Measurements from ENCODE around the gene KRT7.

KRT7 gene

GRCh38 chr12:52232674-52233461 is at the start of gene KRT7:
TSS of gene KRT7 (plus strand) at chr12:52233243. CDS start at chr12:52233297, 54 bp downstream.
- no peak within 1 kb of the TSS for H3K9ac ChIP-seq
- TF ChIP-seq Cebpa-rat (IDR thresholded peaks at IDR 0.05) = no peak
- H3K27ac ChIP-seq = no peak within 1 kb of the TSS
- H3K27me3 ChIP-seq = peaks cover 14% of the 10 kb centered on the region; the same call in 1 of the 2 replicates
- H4K20me1 ChIP-seq = no peaks in the 10 kb centered on the region
- no peaks in the 10 kb centered on the region for H3K36me3 ChIP-seq
- no peaks in the 10 kb centered on the region for H3K9me3 ChIP-seq
- H3K4me3 ChIP-seq = no peak within 1 kb of the TSS
- no peak within 1 kb of the TSS for H3K4me2 ChIP-seq
- peaks cover 17% of the 10 kb centered on the region for H3K4me1 ChIP-seq

- Histone ChIP-seq H3K9ac (no peak overlapping the region), H3K9me3 (no peaks in the 10 kb centered on the region), H3K27ac (0 out of 2 replicates have a peak overlapping the region, but pooled peaks have one; percentile 50), H3K4me2 (no peak overlapping the region), H3K4me3 (no peak overlapping the region), H3K27me3 (no peaks in the 10 kb centered on the region), H4K20me1 (no peaks in the 10 kb centered on the region), H3K4me1 (peaks cover 62% of the 10 kb centered on the region), H3K36me3 (no peaks in the 10 kb centered on the region)
- TF ChIP-seq Cebpa-rat (IDR thresholded peaks at IDR 0.05) = no peak
Measured at GRCh38 chr12:52183544-52183910, 49.5 kb upstream of the KRT7 start.

- Histone ChIP-seq H3K27ac (peak overlapping the region; percentile 50; the same call in 1 of the 2 replicates), H3K4me3 (no peak overlapping the region), H3K4me2 (0 out of 2 replicates have a peak overlapping the region, but pooled peaks have one; percentile 33), H3K27me3 (no peaks in the 10 kb centered on the region), H3K4me1 (peaks cover 62% of the 10 kb centered on the region), H3K36me3 (no peaks in the 10 kb centered on the region), H3K9me3 (no peaks in the 10 kb centered on the region), H3K9ac (no peak overlapping the region), H4K20me1 (no peaks in the 10 kb centered on the region)
- TF ChIP-seq Cebpa-rat (IDR thresholded peaks at IDR 0.05) = no peak
Measured at GRCh38 chr12:52183971-52184370, 49.1 kb upstream of the KRT7 start.

GRCh38 chr12:52184813-52185212 is 48.2 kb upstream of the KRT7 start:
- Histone ChIP-seq H3K4me2 (peak overlapping the region; percentile 33), H3K4me3 (no peak overlapping the region), H3K36me3 (no peaks in the 10 kb centered on the region), H3K9me3 (no peaks in the 10 kb centered on the region), H4K20me1 (no peaks in the 10 kb centered on the region), H3K27me3 (no peaks in the 10 kb centered on the region), H3K27ac (peak overlapping the region; percentile 50; the same call in 1 of the 2 replicates), H3K9ac (no peak overlapping the region), H3K4me1 (peaks cover 62% of the 10 kb centered on the region)
- TF ChIP-seq Cebpa-rat (IDR thresholded peaks at IDR 0.05) = no peak

GRCh38 chr12:52185400-52185967 is 47.6 kb upstream of the KRT7 start:
- no peak for TF ChIP-seq Cebpa-rat (IDR thresholded peaks at IDR 0.05)
- H3K4me1 ChIP-seq = peaks cover 62% of the 10 kb centered on the region

GRCh38 chr12:52186118-52186840 is 46.8 kb upstream of the KRT7 start:
- H3K4me2 ChIP-seq = no peak overlapping the region
- peak overlapping the region; percentile 18 for H3K27ac ChIP-seq
- H3K4me1 ChIP-seq = peaks cover 69% of the 10 kb centered on the region

More at GRCh38 chr12:52185400-52185967, 47.6 kb upstream of the KRT7 start:
- Histone ChIP-seq H3K4me2 (peak overlapping the region; percentile 33; the same call in 1 of the 2 replicates), H3K27me3 (no peaks in the 10 kb centered on the region), H3K9me3 (no peaks in the 10 kb centered on the region), H4K20me1 (no peaks in the 10 kb centered on the region), H3K4me3 (no peak overlapping the region), H3K27ac (no peak overlapping the region), H3K36me3 (no peaks in the 10 kb centered on the region), H3K9ac (no peak overlapping the region)

GRCh38 chr12:52187206-52187605 is 45.8 kb upstream of the KRT7 start:
- H3K4me2 ChIP-seq = no peak overlapping the region
- no peak for TF ChIP-seq Cebpa-rat (IDR thresholded peaks at IDR 0.05)
- no peaks in the 10 kb centered on the region for H3K27me3 ChIP-seq
- no peaks in the 10 kb centered on the region for H3K9me3 ChIP-seq
- peak overlapping the region; percentile 18; the same call in 1 of the 2 replicates for H3K27ac ChIP-seq
- peaks cover 70% of the 10 kb centered on the region for H3K4me1 ChIP-seq
- H3K9ac ChIP-seq = no peak overlapping the region
- H3K4me3 ChIP-seq = no peak overlapping the region
- no peaks in the 10 kb centered on the region for H3K36me3 ChIP-seq
- no peaks in the 10 kb centered on the region for H4K20me1 ChIP-seq

More at GRCh38 chr12:52186118-52186840, 46.8 kb upstream of the KRT7 start:
- H3K36me3 ChIP-seq = no peaks in the 10 kb centered on the region
- TF ChIP-seq Cebpa-rat (IDR thresholded peaks at IDR 0.05) = no peak
- no peaks in the 10 kb centered on the region for H3K27me3 ChIP-seq
- no peak overlapping the region for H3K9ac ChIP-seq
- H4K20me1 ChIP-seq = no peaks in the 10 kb centered on the region
- H3K9me3 ChIP-seq = no peaks in the 10 kb centered on the region
- H3K4me3 ChIP-seq = no peak overlapping the region

- Histone ChIP-seq H4K20me1 (no peaks in the 10 kb centered on the region), H3K4me2 (no peak overlapping the region), H3K4me1 (peaks cover 70% of the 10 kb centered on the region), H3K27me3 (no peaks in the 10 kb centered on the region), H3K9ac (no peak overlapping the region; the same call in 1 of the 2 replicates), H3K27ac (no peak overlapping the region), H3K9me3 (no peaks in the 10 kb centered on the region), H3K36me3 (no peaks in the 10 kb centered on the region), H3K4me3 (no peak overlapping the region)
- TF ChIP-seq Cebpa-rat (IDR thresholded peaks at IDR 0.05) = no peak
Measured at GRCh38 chr12:52187640-52188039, 45.4 kb upstream of the KRT7 start.

- H3K9me3 ChIP-seq = no peaks in the 10 kb centered on the region
- H3K4me2 ChIP-seq = 0 out of 2 replicates have a peak overlapping the region, but pooled peaks have one; percentile 64
- no peak overlapping the region for H3K9ac ChIP-seq
- peak overlapping the region; percentile 41; the same call in 1 of the 2 replicates for H3K27ac ChIP-seq
- peaks cover 74% of the 10 kb centered on the region for H3K4me1 ChIP-seq
- no peaks in the 10 kb centered on the region for H3K36me3 ChIP-seq
- no peaks in the 10 kb centered on the region for H3K27me3 ChIP-seq
- H3K4me3 ChIP-seq = no peak overlapping the region
- no peak for TF ChIP-seq Cebpa-rat (IDR thresholded peaks at IDR 0.05)
- H4K20me1 ChIP-seq = no peaks in the 10 kb centered on the region
Measured at GRCh38 chr12:52188658-52189057, 44.4 kb upstream of the KRT7 start.

Data from BLaER1 (cell line).